ENCODE data around the gene TNNC2.
"Not testable (repeated sequence)": the region's sequence is repeated elsewhere in the genome, so short reads cannot be mapped to it uniquely, and the experiment has no call there.

The TNNC2 gene

DNA sequence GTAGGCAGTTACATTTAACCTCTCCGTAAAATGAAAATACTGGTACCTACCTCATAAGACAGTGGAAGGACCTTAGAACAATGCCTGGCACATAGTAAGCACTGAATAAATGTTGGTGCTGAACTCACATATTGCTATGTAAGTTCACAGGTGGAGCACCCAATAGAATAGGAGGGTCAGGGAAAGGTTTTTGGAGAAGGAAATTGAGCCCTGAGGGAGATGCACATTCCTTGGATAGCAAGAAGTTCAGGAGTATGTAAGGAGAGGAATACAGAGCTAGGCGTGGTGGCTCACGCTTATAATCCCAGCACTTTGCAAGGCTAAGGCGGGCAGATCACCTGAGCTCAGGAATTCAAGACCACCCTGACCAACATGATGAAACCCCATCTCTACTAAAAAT is 7.6 kb downstream of the TNNC2 start:
- Mint-ChIP-seq H3K36me3 (no peaks in the 10 kb centered on the region), H3K4me3 (no peak overlapping the region), H3K27ac (no peak overlapping the region), H3K4me1 (peaks cover 17% of the 10 kb centered on the region), H3K27me3 (peaks cover 3% of the 10 kb centered on the region), H3K9me3 (no peaks in the 10 kb centered on the region)
- ATAC-seq (ENCODE audit: low read depth) (no peak), DNase-seq (ENCODE audit: low spot score in 2 of 2) (no peak)

DNA sequence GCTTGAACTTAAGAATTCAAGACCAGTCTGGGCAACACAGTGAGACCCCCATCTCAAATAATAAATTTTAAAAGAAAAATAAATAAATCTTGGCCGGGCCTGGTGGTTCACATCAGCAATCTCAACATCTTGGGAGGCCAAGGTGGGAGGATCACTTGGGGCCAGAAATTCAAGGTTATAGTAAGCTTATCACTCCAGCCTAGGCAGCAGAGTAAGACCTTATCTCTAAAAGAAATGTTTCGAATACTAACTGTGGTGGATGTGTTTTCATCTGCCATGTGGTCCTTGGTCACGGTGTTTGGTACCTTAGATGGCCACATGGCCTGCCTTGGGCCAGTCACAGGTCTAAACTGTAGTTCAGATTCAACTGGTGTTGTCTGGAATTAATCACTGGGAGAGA is 8.9 kb downstream of the TNNC2 start:
- Mint-ChIP-seq H3K27me3 (no peaks in the 10 kb centered on the region), H3K4me1 (peaks cover 7% of the 10 kb centered on the region), H3K9me3 (no peaks in the 10 kb centered on the region), H3K27ac (no peak overlapping the region), H3K36me3 (no peaks in the 10 kb centered on the region), H3K4me3 (no peak overlapping the region)
- DNase-seq (ENCODE audit: low spot score in 2 of 2): no peak
- no peak for ATAC-seq (ENCODE audit: low read depth)

DNA sequence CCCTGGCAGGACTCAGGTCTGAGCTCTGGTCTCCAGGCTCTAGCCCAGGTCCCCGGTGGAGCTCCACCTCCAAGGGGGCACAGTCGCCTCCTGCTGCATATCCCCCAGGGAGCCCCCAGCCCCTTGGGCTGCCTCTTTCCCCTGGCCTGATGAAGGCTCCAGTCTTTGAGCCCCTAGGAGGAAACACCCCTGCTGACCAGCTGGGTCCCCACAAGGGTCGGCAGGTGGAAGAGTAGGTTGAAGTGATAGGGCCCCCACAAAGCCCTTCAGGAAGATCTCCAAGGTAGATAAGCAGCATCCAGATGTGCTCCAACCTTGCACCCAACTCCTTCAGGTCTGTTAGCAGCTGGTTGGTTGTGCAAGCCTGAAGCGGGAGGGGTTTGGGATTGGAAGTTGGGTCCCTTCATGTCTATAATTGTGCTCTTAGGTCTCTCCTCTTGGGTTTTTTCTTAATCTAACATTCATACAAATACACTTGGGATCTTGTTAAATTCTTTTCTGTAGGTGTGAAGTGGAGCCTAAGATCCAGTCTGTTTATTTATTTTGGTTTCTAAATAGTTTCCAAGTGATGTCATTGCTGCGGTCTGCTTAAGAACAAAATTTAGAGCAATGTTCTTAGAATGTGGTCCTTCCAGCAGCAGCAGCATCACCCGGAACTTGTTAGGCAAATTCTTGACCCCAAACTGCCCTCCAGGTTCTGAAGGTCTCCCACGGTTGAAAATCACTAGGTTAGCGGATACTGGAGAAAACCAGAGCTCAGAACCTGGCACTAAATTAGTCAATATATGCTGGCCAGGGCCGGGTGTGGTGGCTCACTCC is 9.5 kb downstream of the TNNC2 start:
- Mint-ChIP-seq H3K27ac (no peak overlapping the region), H3K36me3 (no peaks in the 10 kb centered on the region), H3K27me3 (no peaks in the 10 kb centered on the region), H3K9me3 (no peaks in the 10 kb centered on the region), H3K4me1 (peaks cover 9% of the 10 kb centered on the region), H3K4me3 (no peak overlapping the region)
- DNase-seq (ENCODE audit: low spot score in 2 of 2) (no peak), ATAC-seq (ENCODE audit: low read depth) (no peak)

DNA sequence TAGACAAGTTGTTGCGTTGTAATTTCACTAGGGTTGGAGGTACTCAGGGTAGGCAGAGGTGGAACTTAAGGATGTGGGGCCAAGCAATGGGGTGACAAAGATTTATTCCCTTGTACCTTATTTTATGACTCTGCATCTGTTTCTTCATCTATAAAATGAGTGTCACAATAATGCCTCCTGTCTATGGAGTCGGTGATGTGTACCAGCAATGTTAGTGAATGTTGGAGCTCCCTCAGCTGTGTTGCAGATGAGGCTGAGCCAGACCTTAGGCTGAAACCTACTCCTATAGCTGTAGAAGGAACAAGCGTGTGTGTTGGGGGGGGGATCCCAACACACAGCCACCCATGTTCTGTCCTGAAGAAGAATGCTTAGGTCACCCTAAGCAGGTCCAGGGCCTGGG is 10.2 kb downstream of the TNNC2 start:
- no peaks in the 10 kb centered on the region for H3K9me3 Mint-ChIP-seq
- no peak overlapping the region for H3K4me3 Mint-ChIP-seq
- no peaks in the 10 kb centered on the region for H3K36me3 Mint-ChIP-seq
- H3K4me1 Mint-ChIP-seq: peaks cover 10% of the 10 kb centered on the region
- H3K27me3 Mint-ChIP-seq: no peaks in the 10 kb centered on the region
- no peak for ATAC-seq (ENCODE audit: low read depth)
- no peak for DNase-seq (ENCODE audit: low spot score in 2 of 2)
- no peak overlapping the region for H3K27ac Mint-ChIP-seq

DNA sequence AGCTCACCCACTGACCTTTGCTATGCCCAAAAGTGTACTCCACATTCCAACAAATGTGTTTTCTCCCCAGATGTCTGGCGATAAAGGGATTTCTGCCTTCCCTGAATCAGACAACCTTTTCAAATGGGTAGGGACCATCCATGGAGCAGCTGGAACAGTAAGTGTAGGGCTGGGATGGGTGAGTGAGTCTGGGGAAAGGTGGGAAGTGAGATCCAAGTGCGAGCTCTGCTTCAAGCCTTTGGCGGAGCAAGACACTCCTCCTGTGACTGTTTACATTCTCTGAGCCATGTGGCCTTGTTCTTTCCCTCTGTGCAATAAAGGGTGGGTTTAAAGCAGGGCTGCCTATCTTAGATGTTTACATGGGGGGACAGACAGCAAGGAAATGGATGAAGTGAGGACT is 12.8 kb downstream of the TNNC2 start:
- H3K4me3 Mint-ChIP-seq: no peak overlapping the region
- DNase-seq (ENCODE audit: low spot score in 2 of 2): no peak
- H3K9me3 Mint-ChIP-seq: no peaks in the 10 kb centered on the region
- no peaks in the 10 kb centered on the region for H3K27me3 Mint-ChIP-seq
- H3K4me1 Mint-ChIP-seq: peaks cover 8% of the 10 kb centered on the region
- ATAC-seq (ENCODE audit: low read depth): no peak
- H3K36me3 Mint-ChIP-seq: peaks cover 16% of the 10 kb centered on the region
- H3K27ac Mint-ChIP-seq: no peak overlapping the region

DNA sequence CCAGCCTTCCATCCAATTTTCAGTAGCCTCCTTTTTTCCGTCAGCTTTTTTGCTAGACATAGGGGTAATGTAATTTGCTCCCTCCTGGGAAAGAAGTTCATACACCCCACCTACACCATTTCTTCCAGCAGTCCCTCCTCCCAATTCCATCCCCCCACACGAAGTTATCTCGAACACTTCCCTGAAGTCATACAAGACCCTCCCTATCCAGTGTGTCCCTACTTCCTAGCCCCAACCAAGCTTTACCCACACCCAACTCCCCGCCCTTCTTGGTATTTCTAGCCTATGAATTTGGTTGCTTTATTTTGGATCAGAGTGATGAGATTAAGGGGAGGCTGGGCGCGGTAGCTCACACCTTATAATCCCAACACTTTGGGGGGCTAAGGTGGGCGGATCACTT is 13.6 kb downstream of the TNNC2 start:
- peaks cover 18% of the 10 kb centered on the region for H3K36me3 Mint-ChIP-seq
- peaks cover 8% of the 10 kb centered on the region for H3K4me1 Mint-ChIP-seq
- ATAC-seq (ENCODE audit: low read depth): no peak
- H3K9me3 Mint-ChIP-seq: no peaks in the 10 kb centered on the region
- no peak for DNase-seq (ENCODE audit: low spot score in 2 of 2)
- H3K27me3 Mint-ChIP-seq: no peaks in the 10 kb centered on the region
- no peak overlapping the region for H3K27ac Mint-ChIP-seq
- H3K4me3 Mint-ChIP-seq: peak overlapping the region; percentile 85

DNA sequence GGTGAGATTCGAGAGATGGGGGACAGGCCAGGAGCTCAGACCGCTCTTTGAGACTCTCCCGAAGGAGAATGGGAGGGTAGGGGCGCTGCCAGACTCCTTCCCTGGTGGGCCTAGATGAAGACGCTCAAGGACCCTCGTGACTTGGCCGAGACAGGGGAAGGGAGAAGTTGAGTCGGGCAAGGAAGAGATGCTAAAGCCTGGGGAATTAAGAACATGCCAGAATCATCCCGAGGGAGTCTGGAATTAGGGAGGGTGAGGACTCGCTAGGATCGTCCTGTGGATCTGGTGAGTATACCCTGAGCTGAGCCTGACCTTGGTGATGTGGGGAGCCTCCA is 14.1 kb downstream of the TNNC2 start:
- peaks cover 8% of the 10 kb centered on the region for H3K4me1 Mint-ChIP-seq
- H3K27ac Mint-ChIP-seq: no peak overlapping the region
- H3K27me3 Mint-ChIP-seq: no peaks in the 10 kb centered on the region
- ATAC-seq (ENCODE audit: low read depth) (no peak), DNase-seq (ENCODE audit: low spot score in 2 of 2) (no peak)
- H3K36me3 Mint-ChIP-seq: peaks cover 19% of the 10 kb centered on the region
- H3K4me3 Mint-ChIP-seq: peak overlapping the region; percentile 85
- no peaks in the 10 kb centered on the region for H3K9me3 Mint-ChIP-seq

DNA sequence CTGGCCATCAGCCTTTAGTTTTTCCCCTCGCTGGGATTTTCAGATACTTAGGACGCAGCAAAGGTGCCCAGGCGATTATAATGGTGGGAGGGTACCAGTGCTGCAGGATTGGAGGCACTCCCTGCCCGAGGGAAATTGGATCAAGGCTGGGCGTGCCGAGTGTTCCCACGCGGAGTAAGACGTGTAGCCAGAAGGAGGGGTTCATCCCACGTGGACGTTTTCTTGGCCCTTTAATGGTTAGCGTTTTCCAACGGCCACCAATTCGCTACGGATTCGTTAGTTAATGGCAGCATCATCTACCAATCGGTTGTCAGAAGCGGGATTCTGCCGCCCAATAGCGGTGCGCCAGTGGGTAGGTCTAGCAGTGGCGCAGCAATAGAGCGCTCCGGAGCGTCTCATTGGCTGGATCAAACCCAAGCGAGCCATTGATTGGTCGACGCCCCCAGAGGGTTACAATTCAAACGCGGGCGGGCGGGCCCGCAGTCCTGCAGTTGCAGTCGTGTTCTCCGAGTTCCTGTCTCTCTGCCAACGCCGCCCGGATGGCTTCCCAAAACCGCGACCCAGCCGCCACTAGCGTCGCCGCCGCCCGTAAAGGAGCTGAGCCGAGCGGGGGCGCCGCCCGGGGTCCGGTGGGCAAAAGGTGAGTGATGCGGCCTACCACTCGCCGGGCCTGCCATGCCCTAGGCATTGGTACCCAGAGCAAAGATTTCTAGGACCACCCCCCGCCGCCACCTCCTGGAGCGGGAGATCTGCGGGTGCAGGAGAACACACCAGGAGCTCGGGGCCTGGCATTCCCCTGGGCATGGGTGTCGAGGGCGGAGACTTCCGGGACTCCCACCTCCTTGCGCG is 14.7 kb downstream of the TNNC2 start, which contains the start of gene UBE2C:
TSS of gene UBE2C (plus strand) at position 488 of the 849 bp plus-strand sequence. CDS start at position 540, 52 bp downstream.
- H3K27ac Mint-ChIP-seq: peak within 1 kb of the TSS; percentile 41
- peaks cover 8% of the 10 kb centered on the region for H3K4me1 Mint-ChIP-seq
- no peaks in the 10 kb centered on the region for H3K27me3 Mint-ChIP-seq
- peak; percentile 99 for ATAC-seq (ENCODE audit: low read depth)
- no peaks in the 10 kb centered on the region for H3K9me3 Mint-ChIP-seq
- H3K36me3 Mint-ChIP-seq: peaks cover 21% of the 10 kb centered on the region
- peak within 1 kb of the TSS; percentile 85 for H3K4me3 Mint-ChIP-seq
- DNase-seq (ENCODE audit: low spot score in 2 of 2): peak; percentile 75 to 88

DNA sequence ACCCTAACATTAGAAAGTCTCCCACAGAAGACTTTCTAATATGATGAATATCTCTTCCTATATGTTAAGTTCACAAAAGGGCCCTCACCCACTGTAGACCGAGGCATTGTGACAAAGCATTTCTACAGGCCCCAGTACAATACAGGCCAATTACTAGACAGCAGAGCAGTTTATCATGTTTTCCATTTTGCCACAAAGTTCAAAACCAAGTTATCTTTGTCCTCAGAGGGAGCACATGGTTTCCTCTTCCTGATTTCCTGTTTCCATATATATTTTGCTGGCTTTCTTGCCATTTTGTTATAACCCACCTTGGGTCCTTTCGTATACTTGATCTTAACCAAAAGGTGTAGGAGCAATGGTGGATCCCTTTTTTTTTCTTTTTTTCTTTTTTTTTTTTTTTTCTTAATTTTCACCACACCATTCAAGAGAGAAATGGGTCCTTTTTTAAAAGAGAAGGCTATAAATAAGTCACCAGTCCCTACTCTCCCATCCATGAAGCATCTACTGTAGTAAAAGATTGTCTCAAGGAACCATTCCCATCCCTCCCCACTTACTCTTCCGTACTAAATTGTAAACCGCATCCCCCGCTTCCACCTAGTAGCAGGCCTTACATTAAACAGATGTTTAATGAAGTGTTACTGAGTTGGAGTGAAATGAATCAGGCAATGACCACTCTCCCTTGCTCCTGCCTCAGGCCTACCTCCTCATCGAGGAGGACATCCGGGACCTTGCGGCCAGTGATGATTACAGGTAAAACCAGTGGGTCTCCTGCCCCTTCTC is 16.7 kb downstream of the TNNC2 start:
- no peak overlapping the region for H3K27ac Mint-ChIP-seq
- no peak overlapping the region for H3K4me3 Mint-ChIP-seq
- no peaks in the 10 kb centered on the region for H3K27me3 Mint-ChIP-seq
- H3K4me1 Mint-ChIP-seq: peaks cover 8% of the 10 kb centered on the region
- peaks cover 27% of the 10 kb centered on the region for H3K36me3 Mint-ChIP-seq
- ATAC-seq (ENCODE audit: low read depth) (no peak), DNase-seq (ENCODE audit: low spot score in 2 of 2) (no peak)
- no peaks in the 10 kb centered on the region for H3K9me3 Mint-ChIP-seq

DNA sequence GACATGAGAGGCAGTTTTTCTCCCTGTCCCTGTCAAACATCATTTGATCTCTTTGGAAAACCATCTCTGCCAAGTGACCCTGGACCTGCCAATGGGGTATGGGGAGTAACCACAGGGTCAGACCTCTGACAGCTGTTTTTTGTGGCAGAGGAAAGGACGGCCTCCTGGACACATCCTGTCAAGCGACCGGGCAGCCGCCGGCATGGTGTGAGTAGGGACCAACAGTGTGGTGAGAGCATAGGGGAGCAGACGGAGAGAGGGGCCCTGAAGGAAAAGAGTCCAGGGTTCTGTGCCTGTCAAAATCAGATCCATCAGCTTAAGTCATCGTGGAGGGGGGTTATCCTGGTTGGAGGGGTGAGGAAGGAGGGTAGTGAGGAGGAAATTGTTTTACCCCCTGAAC is 25.3 kb downstream of the TNNC2 start:
- Mint-ChIP-seq H3K9me3 (no peaks in the 10 kb centered on the region), H3K36me3 (peaks cover 31% of the 10 kb centered on the region), H3K27ac (no peak overlapping the region), H3K27me3 (no peaks in the 10 kb centered on the region), H3K4me1 (peaks cover 10% of the 10 kb centered on the region), H3K4me3 (no peak overlapping the region)
- no peak for DNase-seq (ENCODE audit: low spot score in 2 of 2)
- ATAC-seq (ENCODE audit: low read depth): no peak

DNA sequence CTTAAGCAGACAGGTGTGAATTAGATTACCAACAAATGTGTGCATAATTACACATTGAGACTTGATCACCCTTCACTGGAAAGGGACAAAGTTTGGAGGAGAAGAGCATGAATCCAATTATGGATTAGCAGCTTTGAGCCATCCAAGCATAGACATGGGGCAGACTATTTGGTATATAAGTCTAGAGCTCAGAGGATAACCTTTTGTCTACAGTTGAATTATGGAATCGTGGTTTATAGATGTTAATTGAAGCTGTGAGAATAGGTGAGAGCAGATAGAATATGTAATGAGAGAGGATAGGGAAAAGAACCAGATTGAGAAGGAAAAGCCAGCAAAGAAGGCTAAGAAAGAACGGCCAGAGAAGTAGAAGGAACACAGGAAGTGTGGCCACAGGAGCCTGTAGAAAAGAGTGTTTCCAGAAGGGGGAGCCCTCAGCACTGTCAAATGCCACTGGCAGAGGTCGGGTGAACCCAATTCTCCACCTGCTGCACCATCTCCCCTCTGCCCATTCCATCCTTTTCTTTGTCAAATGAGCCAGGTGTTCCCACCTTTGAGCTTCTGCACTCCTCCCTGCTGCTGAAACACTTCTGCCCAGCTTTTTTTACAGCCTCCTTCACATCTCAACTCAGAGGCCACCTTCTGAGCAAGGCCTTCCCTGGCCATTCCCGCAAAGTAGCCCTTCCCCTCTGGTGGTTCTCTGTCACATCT is 28.0 kb downstream of the TNNC2 start:
- Mint-ChIP-seq H3K27me3 (no peaks in the 10 kb centered on the region), H3K9me3 (no peaks in the 10 kb centered on the region), H3K4me3 (no peak overlapping the region), H3K4me1 (peaks cover 11% of the 10 kb centered on the region), H3K36me3 (peaks cover 31% of the 10 kb centered on the region), H3K27ac (no peak overlapping the region)
- DNase-seq (ENCODE audit: low spot score in 2 of 2) (peak; percentile 52 to 53), ATAC-seq (ENCODE audit: low read depth) (peak; percentile 88)

DNA sequence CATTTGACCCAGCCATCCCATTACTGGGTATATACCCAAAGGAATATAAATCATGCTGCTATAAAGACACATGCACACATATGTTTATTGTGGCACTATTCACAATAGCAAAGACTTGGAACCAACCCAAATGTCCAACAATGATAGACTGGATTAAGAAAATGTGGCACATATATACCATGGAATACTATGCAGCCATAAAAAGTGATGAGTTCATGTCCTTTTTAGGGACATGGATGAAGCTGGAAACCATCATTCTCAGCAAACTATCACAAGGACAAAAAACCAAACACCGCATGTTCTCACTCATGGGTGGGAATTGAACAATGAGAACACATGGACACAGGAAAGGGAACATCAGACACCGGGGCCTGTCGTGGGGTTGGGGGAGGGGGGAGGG is 29.2 kb downstream of the TNNC2 start:
- Mint-ChIP-seq H3K36me3 (peaks cover 27% of the 10 kb centered on the region), H3K4me1 (peaks cover 14% of the 10 kb centered on the region)
- ATAC-seq (ENCODE audit: low read depth); H3K27me3 Mint-ChIP-seq; H3K9me3 Mint-ChIP-seq; DNase-seq (ENCODE audit: low spot score in 2 of 2); H3K4me3 Mint-ChIP-seq; H3K27ac Mint-ChIP-seq: not testable (repeated sequence)

DNA sequence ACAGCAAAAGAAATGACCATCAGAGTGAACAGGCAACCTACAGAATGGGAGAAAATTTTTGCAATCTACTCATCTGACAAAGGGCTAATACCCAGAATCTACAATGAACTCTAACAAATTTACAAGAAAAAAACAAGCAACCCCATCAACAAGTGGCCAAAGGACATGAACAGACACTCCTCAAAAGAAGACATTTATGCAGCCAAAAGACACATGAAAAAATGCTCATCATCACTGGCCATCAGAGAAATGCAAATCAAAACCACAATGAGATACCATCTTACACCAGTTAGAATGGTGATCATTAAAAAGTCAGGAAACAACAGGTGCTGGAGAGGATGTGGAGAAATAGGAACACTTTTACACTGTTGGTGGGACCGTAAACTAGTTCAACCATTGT is 29.6 kb downstream of the TNNC2 start:
- H3K27ac Mint-ChIP-seq, H3K4me3 Mint-ChIP-seq: not testable (repeated sequence)

More for the DNA sequence above, 29.6 kb downstream of the TNNC2 start:
- peaks cover 18% of the 10 kb centered on the region for H3K4me1 Mint-ChIP-seq
- peaks cover 31% of the 10 kb centered on the region for H3K36me3 Mint-ChIP-seq
- H3K27me3 Mint-ChIP-seq; DNase-seq (ENCODE audit: low spot score in 2 of 2); ATAC-seq (ENCODE audit: low read depth); H3K9me3 Mint-ChIP-seq: not testable (repeated sequence)

All from memory B cell (primary cell).